Hematopoietic multipotent progenitor cell treated with erythropoietin and hydrocortisone succinate and interleukin-3 and kit ligand, for 6 days (in vitro differentiated cells): ENCODE data around the gene DYRK4.

Source experiments
- DNase-seq: peaks from one replicate; pipeline ENCODE4 v3.0.0-alpha.2; 2015

The DYRK4 gene

GRCh38 chr12:4566474-4566873, 4.5 kb downstream of the DYRK4 start:
- no peak for DNase-seq

DNA sequence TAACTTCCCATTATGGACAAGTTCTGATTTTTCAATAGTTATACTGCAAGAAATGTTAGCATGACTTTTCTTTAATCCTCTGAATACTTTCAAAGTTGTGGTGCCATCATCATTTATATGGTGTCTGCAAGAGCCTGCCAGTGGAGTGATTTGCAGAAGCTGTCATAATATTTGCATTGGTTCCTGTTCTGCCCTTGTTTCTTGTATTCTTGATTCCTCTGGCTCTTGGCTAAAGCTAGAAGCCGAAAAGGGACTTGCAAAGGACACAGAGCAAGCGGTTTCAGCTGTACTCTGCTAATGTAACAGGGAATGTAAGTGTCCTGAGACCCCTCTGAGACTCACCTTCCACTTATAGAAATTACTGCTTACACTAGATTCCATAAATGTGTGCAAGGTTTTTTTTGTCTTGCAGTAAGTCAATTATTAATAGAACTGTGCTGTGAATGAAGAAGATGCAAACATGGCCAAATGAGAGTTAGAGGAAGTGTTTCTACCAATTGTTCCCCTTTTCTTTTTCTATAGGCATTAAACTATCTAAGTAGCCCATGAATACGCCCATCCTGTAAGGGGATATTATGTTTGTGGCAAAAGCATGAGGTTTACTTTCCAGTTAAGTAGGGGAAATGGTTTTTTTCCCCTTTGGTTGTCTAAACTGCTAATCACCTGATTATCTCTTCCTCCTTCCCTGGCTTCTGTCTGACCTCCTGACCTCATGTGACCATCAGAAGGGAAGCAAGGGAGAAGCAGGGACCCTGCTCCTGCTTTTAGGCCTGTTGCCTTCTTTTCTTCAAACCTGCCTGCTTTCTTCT, 5.3 kb downstream of the DYRK4 start:
- peak; percentile 44 for DNase-seq

- no peak for DNase-seq
Observed at GRCh38 chr12:4569261-4569660, 7.3 kb downstream of the DYRK4 start.

DNA sequence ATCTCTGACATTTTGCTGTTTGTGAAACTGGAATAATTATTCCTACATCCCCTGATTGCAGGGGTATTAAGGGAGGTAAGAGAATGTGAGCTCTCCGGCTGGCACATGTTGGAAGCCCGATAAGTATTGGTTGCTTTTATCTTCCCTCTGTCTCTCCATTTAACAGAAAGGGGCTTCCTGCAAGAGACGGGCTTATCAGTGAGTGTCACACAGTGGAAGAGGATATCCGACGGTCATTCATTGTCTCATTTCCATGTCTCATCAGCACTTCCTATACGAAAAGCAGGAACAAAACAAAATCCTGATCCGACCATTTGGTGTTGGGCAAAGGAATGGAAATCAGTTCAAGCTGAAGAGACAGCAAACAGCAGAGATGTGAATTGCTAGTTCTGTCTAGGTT, 10.7 kb downstream of the DYRK4 start:
- DNase-seq, result peak; percentile 32

GRCh38 chr12:4579305-4580102, 17.5 kb downstream of the DYRK4 start:
- DNase-seq, result peak; percentile 74

DNA sequence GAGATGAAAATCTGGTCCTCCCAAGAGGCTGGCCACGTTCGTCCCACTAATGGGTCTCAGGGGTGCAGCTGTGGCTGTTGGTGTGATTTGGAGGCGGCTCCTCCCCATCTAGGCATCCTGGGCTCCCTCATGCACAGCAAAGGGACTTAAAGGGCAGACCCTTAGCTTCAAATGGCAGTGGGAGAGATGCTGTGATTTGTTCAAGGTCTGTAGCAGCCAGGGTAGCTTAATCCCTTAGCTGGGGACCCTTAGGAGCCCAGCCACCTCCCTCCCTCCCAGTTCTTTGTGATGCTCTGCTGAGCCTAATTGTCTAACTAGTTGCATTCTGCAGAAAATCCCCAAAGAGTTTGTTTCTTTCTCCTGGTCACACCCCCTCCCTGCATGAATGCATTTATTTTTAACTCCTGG, 18.3 kb downstream of the DYRK4 start:
- DNase-seq, result no peak

GRCh38 chr12:4584281-4584680, 22.3 kb downstream of the DYRK4 start:
- no peak for DNase-seq

DNA sequence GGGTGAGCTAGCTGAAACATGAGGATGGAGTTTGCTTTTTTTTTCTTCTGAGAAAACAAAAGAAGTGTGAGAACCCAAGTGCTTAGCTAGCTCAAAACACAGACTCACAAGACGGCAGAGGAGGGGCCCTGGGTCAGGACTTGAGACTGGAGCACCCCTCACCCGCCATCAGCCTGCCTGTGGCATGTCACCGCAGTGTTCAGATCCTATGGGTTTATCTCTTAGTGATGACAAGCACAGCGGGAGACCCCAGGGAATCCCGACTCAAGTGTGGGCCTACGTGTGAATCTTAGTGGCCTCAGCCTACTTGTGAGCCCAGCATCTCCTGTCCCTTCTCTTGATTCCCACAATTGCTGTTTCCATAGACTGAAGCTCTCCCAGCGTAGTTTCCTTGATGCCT, 22.9 kb downstream of the DYRK4 start:
- no peak for DNase-seq

DNA sequence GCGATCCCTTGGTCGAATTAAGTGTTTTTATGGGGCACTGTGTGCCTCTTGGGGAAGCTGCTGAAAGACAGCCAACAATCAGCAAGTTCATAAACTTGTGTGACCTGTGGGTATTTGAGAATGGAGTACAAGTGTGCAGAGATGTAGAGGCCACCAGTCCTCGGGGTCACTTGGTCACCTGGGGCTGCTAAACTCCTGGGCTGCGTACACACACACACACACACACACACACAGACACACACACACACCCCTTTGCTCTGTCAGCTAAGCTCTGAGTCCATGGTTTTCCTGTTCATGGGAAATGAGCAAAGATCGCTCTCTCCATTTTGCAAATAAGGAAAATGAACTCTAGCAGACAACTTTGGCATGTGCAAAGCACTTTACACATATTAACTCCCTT, 24.5 kb downstream of the DYRK4 start:
- DNase-seq, result no peak

DNA sequence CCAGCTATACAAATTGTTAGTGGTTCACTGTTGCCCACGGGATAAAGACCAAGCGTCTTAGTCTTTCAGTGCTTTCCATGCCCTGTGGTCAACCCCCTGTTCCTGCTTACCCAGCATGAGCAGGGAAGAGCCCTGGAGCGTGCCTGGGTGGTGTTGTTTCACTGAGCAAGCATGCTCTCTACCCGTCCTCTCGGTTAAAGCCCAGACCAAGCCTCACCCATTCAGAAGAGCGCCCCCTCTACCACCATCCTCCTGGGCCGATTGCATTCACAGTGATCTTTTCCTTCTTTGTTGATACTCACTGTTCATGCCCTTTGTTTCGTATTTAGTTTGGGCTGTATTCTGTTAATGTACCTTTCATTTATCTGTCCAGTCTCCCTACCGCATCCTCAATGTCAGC, 25.1 kb downstream of the DYRK4 start:
- no peak for DNase-seq

DNA sequence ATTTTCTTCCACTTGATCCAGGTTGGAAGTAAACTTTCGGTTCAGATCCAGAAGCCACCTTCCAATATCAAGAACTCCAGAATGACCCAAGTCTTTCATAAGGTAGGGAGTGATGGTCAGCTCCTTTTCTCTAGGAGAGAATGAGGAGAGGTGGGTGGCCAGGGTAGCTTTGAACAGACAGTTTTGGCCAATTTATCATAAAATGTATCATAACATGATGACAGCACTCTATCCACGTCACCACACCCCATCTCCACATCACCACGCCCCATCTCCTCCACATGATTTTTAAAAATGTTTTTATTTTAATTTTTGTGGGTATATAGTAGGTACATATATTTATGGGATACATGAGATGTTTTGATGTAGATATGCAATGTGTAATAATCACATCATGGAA, 26.9 kb downstream of the DYRK4 start:
- DNase-seq, result no peak

- DNase-seq, result no peak
Observed at GRCh38 chr12:4589941-4590340, 27.9 kb downstream of the DYRK4 start.

DNA sequence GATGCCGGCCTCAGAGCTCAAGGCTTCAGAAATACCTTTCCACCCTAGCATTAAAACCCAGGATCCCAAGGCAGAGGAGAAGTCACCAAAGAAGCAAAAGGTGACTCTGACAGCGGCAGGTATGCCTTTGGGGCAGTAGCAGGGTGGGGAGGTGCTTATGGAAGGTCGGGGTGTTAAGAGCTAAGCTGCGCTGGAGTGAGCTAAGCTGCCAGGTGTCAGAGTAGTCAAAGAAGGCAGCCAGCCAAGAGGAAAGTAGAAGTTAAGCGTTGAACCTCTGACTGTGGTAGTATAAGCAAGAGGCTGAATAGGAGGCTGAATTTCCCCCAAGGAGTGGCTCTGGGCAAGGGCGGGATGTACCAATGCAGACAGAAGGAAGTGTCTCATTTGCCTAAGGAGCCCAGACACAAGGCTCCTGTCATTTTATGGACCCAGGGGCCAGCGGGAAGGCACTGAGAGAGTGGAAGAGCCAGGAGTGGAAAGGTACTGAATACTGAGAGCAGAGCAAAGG, 29.2 kb downstream of the DYRK4 start:
- no peak for DNase-seq

- no peak for DNase-seq
Observed at GRCh38 chr12:4595881-4596280, 33.9 kb downstream of the DYRK4 start.

GRCh38 chr12:4603421-4603820, 41.4 kb downstream of the DYRK4 start:
- DNase-seq, result no peak

DNA sequence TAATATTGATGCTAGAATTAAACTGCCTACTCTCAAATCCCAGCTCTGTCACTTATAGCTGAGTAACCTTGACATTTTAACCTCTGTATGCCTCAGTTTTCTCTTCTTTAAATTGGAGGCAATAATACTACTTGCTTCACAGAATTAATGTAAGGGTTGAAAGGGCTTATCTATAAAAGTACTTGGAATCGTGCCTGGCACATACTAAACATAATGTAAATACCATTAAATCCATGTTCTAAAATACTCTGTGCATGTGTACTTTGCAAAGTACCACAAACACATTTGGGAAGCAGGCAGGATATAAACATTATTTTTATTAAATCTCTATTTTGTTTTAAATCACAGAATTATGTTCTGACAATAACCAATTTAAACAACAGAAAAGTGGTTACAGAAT, 41.9 kb downstream of the DYRK4 start:
- DNase-seq, result no peak

- peak; percentile 95 for DNase-seq
Observed at GRCh38 chr12:4604684-4605193, 42.7 kb downstream of the DYRK4 start.

DNA sequence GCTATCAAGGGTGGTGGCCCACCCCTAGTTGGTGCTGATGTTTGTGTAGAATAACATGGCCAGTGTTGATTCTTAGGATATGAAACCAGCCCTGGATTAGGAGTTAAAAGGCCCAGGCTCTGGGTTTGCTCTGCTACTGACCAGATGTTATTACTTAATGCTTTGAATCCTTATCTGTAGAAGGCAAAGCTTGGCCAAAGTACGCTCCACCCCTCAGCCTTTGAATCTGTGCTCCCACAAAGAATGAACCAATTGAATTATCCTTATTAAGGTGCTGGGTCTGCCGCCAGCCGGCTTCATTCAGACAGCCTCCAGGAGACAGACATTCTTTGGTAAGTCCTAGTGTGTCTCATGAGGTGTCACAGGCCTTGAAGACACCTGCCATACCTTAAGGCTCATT, 45.0 kb downstream of the DYRK4 start:
- DNase-seq, result peak; percentile 6

- DNase-seq, result no peak
Observed at GRCh38 chr12:4609071-4609470, 47.1 kb downstream of the DYRK4 start.

DNA sequence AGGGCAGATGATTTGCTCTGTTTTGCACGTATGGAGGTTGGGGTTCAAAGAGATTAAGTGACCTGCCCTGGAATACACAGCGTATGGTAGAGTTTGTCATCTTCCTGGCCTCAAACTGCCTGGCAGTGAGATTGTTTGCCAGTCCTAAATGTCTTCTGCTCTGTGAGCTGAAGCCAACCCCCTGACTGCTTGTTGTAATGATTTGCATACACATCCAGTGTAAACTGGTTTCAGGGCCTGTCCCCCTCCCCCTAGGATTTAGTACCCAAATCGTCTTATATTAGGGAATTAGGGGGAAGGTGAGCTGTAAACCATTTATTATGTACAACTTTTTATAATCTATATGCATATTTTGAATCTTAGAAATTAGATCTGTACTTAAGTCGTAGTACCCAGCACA, 48.5 kb downstream of the DYRK4 start:
- DNase-seq, result no peak

DNA sequence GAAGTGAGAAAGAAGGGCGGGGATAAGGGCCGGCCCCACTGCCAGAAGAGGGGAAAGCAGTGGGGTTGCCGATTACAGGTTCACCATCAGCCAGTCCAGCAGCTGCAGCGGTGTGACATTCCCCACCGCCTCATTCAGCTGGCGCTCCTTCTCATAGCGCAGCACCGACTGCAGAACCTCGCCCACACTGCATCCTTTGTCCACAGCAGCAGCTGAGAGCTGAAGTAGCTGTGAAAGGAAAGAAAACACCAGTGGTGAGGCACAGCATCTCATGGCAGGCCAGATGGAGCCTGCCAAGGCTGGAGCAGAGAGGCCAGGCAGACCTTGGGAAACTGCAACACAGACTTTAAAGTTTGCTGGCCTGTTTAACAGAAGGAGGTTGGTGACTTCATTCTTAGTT, 53.7 kb downstream of the DYRK4 start:
- no peak for DNase-seq

DNA sequence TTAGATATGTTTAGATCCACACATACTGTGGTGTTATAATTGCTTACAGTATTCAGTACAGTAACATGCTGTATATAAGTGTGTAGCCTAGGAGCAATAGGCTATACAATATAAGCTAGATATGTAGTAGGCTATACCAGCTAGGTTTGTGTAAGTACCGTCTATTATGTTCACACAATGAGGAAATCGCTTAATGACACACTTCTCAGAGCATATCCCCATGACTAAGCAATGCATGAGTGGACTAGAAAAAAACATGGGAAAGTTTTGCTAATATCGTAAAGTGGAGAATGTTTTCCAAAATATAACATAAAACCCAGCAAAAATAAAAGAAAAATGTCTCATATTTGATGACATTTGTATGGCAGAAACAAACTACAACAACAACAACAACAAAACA, 59.5 kb downstream of the DYRK4 start:
- DNase-seq, result no peak

- DNase-seq, result no peak
Observed at GRCh38 chr12:4626543-4626942, 64.5 kb downstream of the DYRK4 start.

DNA sequence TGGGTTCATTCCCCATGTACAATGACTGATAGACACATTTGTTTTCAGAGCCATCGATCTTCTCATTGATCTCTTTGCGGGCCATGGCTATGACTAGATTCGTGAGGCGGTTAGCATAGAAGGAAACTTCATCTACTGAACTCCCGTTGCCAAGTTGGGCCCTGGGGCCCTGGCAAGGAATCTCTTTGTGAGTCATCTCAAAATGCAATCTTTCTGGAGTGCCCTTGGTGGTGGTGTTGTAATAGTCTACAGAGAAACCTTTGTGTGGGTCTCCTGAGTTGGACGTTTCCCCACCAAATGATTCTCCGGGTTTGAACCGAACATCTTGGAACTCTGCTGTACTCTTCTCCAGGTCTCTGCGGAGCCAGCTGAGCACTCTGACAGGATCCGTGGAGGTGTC, 66.4 kb downstream of the DYRK4 start:
- no peak for DNase-seq
